Tibial nerve (tissue), 4 donors: ENCODE results near the gene EPAS1. TPM values are rescaled to one million over a fixed set of nuclear protein-coding genes. Genes with fewer than 3 reads are reported as not detected.

Source experiments
- DNase-seq, 2 donors: peaks; one replicate each; pipeline ENCODE4 v3.0.0-alpha.2; 2019; ENCODE audit warnings: low spot score in 2 of 2
- H3K27ac ChIP-seq, 4 donors: fragments of 200-600 bp; sonication (generic) in 3 of 4; one replicate each; pipeline ENCODE4 v1.5.1; 2017 to 2019; ENCODE audit warnings: mild to moderate bottlenecking in 1 of 4
- H3K27me3 ChIP-seq, 2 donors: fragments of 200-600 bp; sonication (generic) in 1 of 2; one replicate each; pipeline versions ENCODE4 v1.5.1 to v1.6.0; 2017 to 2019
- H3K36me3 ChIP-seq, 3 donors: fragments of 200-600 bp; sonication (generic); one replicate each; pipeline ENCODE4 v1.5.1; 2018 to 2019
- H3K4me1 ChIP-seq, 4 donors: fragments of 200-600 bp; sonication (generic) in 3 of 4; one replicate each; pipeline ENCODE4 v1.5.1; 2017 to 2019
- H3K4me3 ChIP-seq, 4 donors: fragments of 200-600 bp; sonication (generic) in 3 of 4; one replicate each; pipeline ENCODE4 v1.5.1; 2017 to 2019; ENCODE audit warnings: mild to moderate bottlenecking in 1 of 4, moderate library complexity in 1 of 4
- H3K9me3 ChIP-seq, 4 donors: fragments of 200-600 bp; sonication (generic) in 3 of 4; one replicate each; pipeline ENCODE4 v1.5.1; 2017 to 2019
- CTCF ChIP-seq, 5 experiments: fragments of 200-600 bp in 3 of 5; fragments of 450-650 bp in 2 of 5; sonication (generic) in 3 of 5; IDR thresholded peaks; one replicate each; pipeline ENCODE4 v1.5.1; 2016 to 2019; ENCODE audit warnings: antibody characterized with exemption in 5 of 5, mild to moderate bottlenecking in 3 of 5, moderate library complexity in 2 of 5
- EP300 ChIP-seq, 2 donors: sonication (generic); formaldehyde crosslinking; IDR thresholded peaks; one replicate each; pipeline ENCODE4 v1.6.1; 2017; ENCODE audit warnings: antibody characterized with exemption in 2 of 2, mild to moderate bottlenecking in 1 of 2
- POLR2A ChIP-seq, 2 donors: fragments of 450-650 bp; IDR thresholded peaks; one replicate each; pipeline ENCODE4 v1.6.1; 2017; ENCODE audit warnings: antibody characterized with exemption in 2 of 2, mild to moderate bottlenecking in 2 of 2, moderate library complexity in 2 of 2
- WGBS, 2 donors: methylation state at CpG; one replicate each; pipeline ENCODE4 v1.1.5; 2018; 5-methylcytosine and 5-hydroxymethylcytosine counted together
- total RNA-seq, 4 donors: library from RNA; depleted of rRNA; stranded (reverse); fragments of >200 nt; gene quantifications; one replicate each; pipeline ENCODE4 v1.1.0, GENCODE V29; 2016

EPAS1 gene
- total RNA-seq, 4 donors from 2014 or later: 110 to 451 (median 231) TPM

- H3K27ac ChIP-seq: peak overlapping the region in 1 of 4 donors; percentile 3
- DNase-seq: no peak
- no peak overlapping the region for H3K4me3 ChIP-seq
- 92 to 94% methylated on average over 3 of the region's 3 CpGs for WGBS, 2 donors
- TF ChIP-seq CTCF (IDR thresholded peaks at IDR 0.05): no peak
- no peak for TF ChIP-seq EP300 (IDR thresholded peaks at IDR 0.05)
- no peak for TF ChIP-seq POLR2A (IDR thresholded peaks at IDR 0.05)
- H3K9me3 ChIP-seq: no peaks in the 10 kb centered on the region
- H3K36me3 ChIP-seq: no peaks in the 10 kb centered on the region
- no peaks in the 10 kb centered on the region for H3K27me3 ChIP-seq
- peaks cover 0 to 63% (median 29%) of the 10 kb centered on the region in 4 donors for H3K4me1 ChIP-seq
Measured at GRCh38 chr2:46313063-46313462, 15.9 kb downstream of the EPAS1 start.

DNA sequence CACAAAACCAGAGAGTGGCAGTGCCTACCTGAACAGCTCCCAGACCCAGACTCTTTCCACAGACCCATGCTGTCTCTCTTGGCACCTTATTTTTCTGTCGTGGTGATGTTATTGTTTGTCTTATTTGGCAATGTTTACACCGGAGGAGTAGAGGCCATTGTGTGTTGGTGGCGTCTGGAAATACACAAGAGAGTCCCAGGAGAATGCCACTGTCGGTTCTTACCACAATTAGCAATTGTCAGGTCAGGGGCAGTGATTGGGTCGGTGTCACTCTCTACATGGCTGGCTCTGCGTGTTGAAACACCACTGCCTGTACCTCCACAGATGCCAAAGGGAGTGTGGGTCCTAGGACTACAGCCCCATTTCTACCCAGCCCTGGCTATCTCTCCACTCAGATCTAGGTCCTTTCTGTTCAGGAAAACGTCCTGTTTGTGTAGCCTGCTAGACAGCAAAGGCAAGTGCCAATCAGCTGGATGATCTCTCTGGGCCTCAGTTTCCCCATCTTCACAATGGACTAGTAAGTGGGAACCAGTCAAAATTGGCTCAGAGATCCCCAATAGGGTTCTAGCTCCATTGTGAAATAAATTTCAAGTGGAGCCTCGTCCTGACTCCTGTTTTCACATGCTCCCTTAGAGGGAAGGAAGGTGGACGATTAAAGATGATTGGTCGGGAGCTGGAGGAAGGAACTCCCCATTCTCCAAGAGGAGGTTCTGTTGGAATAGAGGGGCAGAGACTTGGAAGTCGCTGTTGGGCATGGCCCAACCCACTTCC is 17.0 kb downstream of the EPAS1 start:
- peaks cover 0 to 63% (median 23%) of the 10 kb centered on the region in 4 donors for H3K4me1 ChIP-seq
- no peaks in the 10 kb centered on the region for H3K36me3 ChIP-seq
- 65 to 73% methylated on average over 11 of the region's 11 CpGs for WGBS, 2 donors
- H3K4me3 ChIP-seq: no peak overlapping the region
- no peaks in the 10 kb centered on the region for H3K9me3 ChIP-seq
- H3K27ac ChIP-seq: peak overlapping the region; percentile 25 to 81 (median 46)
- TF ChIP-seq EP300 (IDR thresholded peaks at IDR 0.05): no peak
- TF ChIP-seq CTCF (IDR thresholded peaks at IDR 0.05): no peak
- TF ChIP-seq POLR2A (IDR thresholded peaks at IDR 0.05): no peak
- no peaks in the 10 kb centered on the region for H3K27me3 ChIP-seq
- DNase-seq: no peak

- WGBS, 2 donors: 44 to 47% methylated on average over 11 of the region's 11 CpGs
- H3K27ac ChIP-seq: peak overlapping the region; percentile 25 to 81 (median 46)
- H3K36me3 ChIP-seq: no peaks in the 10 kb centered on the region
- DNase-seq: peak; percentile 60 to 79
- H3K27me3 ChIP-seq: no peaks in the 10 kb centered on the region
- no peak for TF ChIP-seq POLR2A (IDR thresholded peaks at IDR 0.05)
- peak in 1 of 2 donors; percentile 78 for TF ChIP-seq EP300 (IDR thresholded peaks at IDR 0.05)
- TF ChIP-seq CTCF (IDR thresholded peaks at IDR 0.05): no peak
- no peaks in the 10 kb centered on the region for H3K9me3 ChIP-seq
- H3K4me3 ChIP-seq: no peak overlapping the region
- H3K4me1 ChIP-seq: peaks cover 0 to 74% (median 26%) of the 10 kb centered on the region in 4 donors
Measured at GRCh38 chr2:46315103-46315890, 18.1 kb downstream of the EPAS1 start.

DNA sequence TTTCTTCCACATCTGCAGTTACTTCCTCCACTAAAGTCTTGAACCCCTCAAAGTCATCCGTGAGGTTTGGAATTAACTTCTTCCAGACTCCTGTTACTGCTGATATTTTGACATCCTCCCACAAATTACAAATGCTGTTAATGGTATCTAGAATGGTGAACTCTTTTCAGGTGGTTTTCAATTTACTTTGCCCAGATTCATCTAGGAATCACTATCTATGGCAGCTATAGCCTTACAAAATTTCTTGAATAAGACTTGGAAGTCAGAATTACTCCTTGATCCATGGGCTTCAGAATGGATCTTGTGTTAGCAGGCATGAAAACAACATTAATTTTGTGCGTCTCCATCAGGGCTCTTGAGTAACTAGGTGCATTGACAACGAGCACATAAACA is 19.9 kb downstream of the EPAS1 start:
- DNase-seq: no peak
- H3K4me3 ChIP-seq: no peak overlapping the region
- peaks cover 0 to 67% (median 22%) of the 10 kb centered on the region in 4 donors for H3K4me1 ChIP-seq
- no peaks in the 10 kb centered on the region for H3K27me3 ChIP-seq
- H3K27ac ChIP-seq: no peak overlapping the region
- no peaks in the 10 kb centered on the region for H3K36me3 ChIP-seq
- H3K9me3 ChIP-seq: no peaks in the 10 kb centered on the region
- 88 to 90% methylated on average over 3 of the region's 3 CpGs for WGBS, 2 donors
- TF ChIP-seq EP300 (IDR thresholded peaks at IDR 0.05): no peak
- TF ChIP-seq POLR2A (IDR thresholded peaks at IDR 0.05): no peak
- no peak for TF ChIP-seq CTCF (IDR thresholded peaks at IDR 0.05)
